ENCODE data around the gene RAB2B.

DNA sequence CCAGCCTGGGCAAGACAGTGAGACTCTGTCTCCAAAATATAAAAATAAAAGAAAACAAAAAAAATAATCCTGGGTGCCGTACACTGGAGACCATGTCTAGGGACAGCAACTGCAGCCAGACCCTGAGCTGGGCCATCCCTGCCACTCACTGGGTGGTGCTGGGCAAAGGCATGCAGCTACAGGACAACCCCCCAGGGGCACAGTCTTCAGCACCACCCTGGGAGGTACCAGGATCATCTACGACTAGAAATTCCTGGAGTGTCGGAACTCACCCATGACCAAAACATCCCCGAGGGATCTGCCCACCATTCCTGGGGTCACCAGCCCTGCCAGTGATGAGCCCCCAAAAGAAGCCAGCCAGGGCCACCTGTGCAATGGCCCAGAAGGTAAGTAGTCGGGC, 57.2 kb downstream of the RAB2B start:
- no peak for TF ChIP-seq POLR2A (IDR thresholded peaks at IDR 0.05)
- TF ChIP-seq, protein P1, sequence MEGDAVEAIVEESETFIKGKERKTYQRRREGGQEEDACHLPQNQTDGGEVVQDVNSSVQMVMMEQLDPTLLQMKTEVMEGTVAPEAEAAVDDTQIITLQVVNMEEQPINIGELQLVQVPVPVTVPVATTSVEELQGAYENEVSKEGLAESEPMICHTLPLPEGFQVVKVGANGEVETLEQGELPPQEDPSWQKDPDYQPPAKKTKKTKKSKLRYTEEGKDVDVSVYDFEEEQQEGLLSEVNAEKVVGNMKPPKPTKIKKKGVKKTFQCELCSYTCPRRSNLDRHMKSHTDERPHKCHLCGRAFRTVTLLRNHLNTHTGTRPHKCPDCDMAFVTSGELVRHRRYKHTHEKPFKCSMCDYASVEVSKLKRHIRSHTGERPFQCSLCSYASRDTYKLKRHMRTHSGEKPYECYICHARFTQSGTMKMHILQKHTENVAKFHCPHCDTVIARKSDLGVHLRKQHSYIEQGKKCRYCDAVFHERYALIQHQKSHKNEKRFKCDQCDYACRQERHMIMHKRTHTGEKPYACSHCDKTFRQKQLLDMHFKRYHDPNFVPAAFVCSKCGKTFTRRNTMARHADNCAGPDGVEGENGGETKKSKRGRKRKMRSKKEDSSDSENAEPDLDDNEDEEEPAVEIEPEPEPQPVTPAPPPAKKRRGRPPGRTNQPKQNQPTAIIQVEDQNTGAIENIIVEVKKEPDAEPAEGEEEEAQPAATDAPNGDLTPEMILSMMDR (IDR thresholded peaks at IDR 0.05): no peak
- no peak for TF ChIP-seq EP300 (IDR thresholded peaks at IDR 0.05)
- no peak for TF ChIP-seq POLR2AphosphoS5 (IDR thresholded peaks at IDR 0.05)

Data from suprapubic skin (tissue), 4 donors.